HEK293 (cell line): ENCODE measurements around the gene STK32C.
A peak's percentile ranks its signal among the peaks of the same experiment; 100 is the strongest.

Source experiments
- CTCF ChIA-PET: fragments of 350-600 bp; formaldehyde crosslinking; extraction: SDS; loops from one replicate; lab custom pipeline; 2021; ENCODE audit warnings: antibody characterized with exemption; lab: Yijun Ruan, JAX
- POLR2A ChIA-PET: fragments of 300-600 bp; formaldehyde crosslinking; extraction: SDS; loops from one replicate; lab custom pipeline; 2020; ENCODE audit warnings: antibody characterized with exemption, inconsistent platforms; lab: Yijun Ruan, JAX
- H3K27ac ChIP-seq: fragments of 200-500 bp; sonication (Bioruptor generic); 2 replicates; pipeline ENCODE4 v1.5.1; 2014; ENCODE audit warnings: low read depth, low read length, control low read depth, inconsistent platforms; ENCODE audit errors: extremely low read depth
- H3K36me3 ChIP-seq, 2 experiments: fragments of 200-500 bp in 1 of 2; sonication (Bioruptor generic) in 1 of 2; 1 replicate in 1 of 2; 2 replicates in 1 of 2; pipeline ENCODE4 v1.5.1; 2014 to 2017; ENCODE audit warnings: inconsistent platforms in 2 of 2, low read length in 2 of 2; ENCODE audit not compliant: control insufficient read depth in 2 of 2, insufficient read depth in 1 of 2
- H3K4me1 ChIP-seq: fragments of 200-500 bp; sonication (Bioruptor generic); 2 replicates; pipeline ENCODE4 v1.5.1; 2014; ENCODE audit warnings: mild to moderate bottlenecking, low read length, inconsistent platforms; ENCODE audit not compliant: control insufficient read depth, insufficient read depth
- H3K4me3 ChIP-seq: 2 replicates; pipeline ENCODE4 v1.5.1; 2011; ENCODE audit warnings: low read depth, mild to moderate bottlenecking, control low read depth, low read length, moderate library complexity
- H3K9me3 ChIP-seq: fragments of 200-500 bp; sonication (Bioruptor generic); 2 replicates; pipeline ENCODE4 v1.5.1; 2014; ENCODE audit warnings: low read depth, low read length, inconsistent platforms; ENCODE audit not compliant: control insufficient read depth, insufficient read depth
- BCL11A ChIP-seq: fragments of 450-650 bp; formaldehyde crosslinking; IDR thresholded peaks from 2 replicates; pipeline ENCODE4 v1.5.1; 2016; ENCODE audit warnings: low read depth, missing biosample characterization, missing genetic modification characterization
- MZF1 ChIP-seq: fragments of 450-650 bp; formaldehyde crosslinking; IDR thresholded peaks from 2 replicates; pipeline ENCODE4 v1.5.1; 2017; ENCODE audit warnings: missing biosample characterization, missing genetic modification characterization, borderline replicate concordance
- REPIN1 ChIP-seq: fragments of 450-650 bp; formaldehyde crosslinking; IDR thresholded peaks from 2 replicates; pipeline ENCODE4 v1.5.1; 2017; ENCODE audit warnings: missing biosample characterization, missing genetic modification characterization, low read depth
- ZFHX2 ChIP-seq: fragments of 450-650 bp; formaldehyde crosslinking; conservative IDR thresholded peaks from 2 replicates; pipeline ENCODE4 v1.5.1; 2016; ENCODE audit warnings: missing biosample characterization, missing genetic modification characterization
- ZIC2 ChIP-seq: fragments of 450-650 bp; formaldehyde crosslinking; IDR thresholded peaks from 2 replicates; pipeline ENCODE4 v1.5.1; 2016; ENCODE audit warnings: missing biosample characterization, missing genetic modification characterization
- ZNF146 ChIP-seq: fragments of 450-650 bp; formaldehyde crosslinking; IDR thresholded peaks from 2 replicates; pipeline ENCODE4 v1.5.1; 2016; ENCODE audit warnings: missing biosample characterization, missing genetic modification characterization
- ZNF311 ChIP-seq: fragments of 450-650 bp; formaldehyde crosslinking; IDR thresholded peaks from 2 replicates; pipeline ENCODE4 v1.5.1; 2017; ENCODE audit warnings: missing biosample characterization, missing genetic modification characterization, borderline replicate concordance
- ZNF37A ChIP-seq: fragments of 450-650 bp; IDR thresholded peaks from 2 replicates; pipeline ENCODE4 v1.5.1; 2018; ENCODE audit warnings: missing biosample characterization, missing genetic modification characterization
- ZNF391 ChIP-seq: fragments of 450-650 bp; formaldehyde crosslinking; IDR thresholded peaks from 2 replicates; pipeline ENCODE4 v1.5.1; 2016; ENCODE audit warnings: low read depth, missing biosample characterization, missing genetic modification characterization, borderline replicate concordance
- ZNF530 ChIP-seq: fragments of 450-650 bp; formaldehyde crosslinking; IDR thresholded peaks from 2 replicates; pipeline ENCODE4 v1.5.1; 2016; ENCODE audit warnings: low read depth, missing biosample characterization, missing genetic modification characterization
- ZNF544 ChIP-seq: fragments of 450-650 bp; formaldehyde crosslinking; IDR thresholded peaks from 2 replicates; pipeline ENCODE4 v1.5.0; 2017; ENCODE audit warnings: missing biosample characterization, missing genetic modification characterization
- TF ChIP-seq, protein P1 (sequence below): fragments of 450-650 bp; formaldehyde crosslinking; IDR thresholded peaks from 2 replicates; pipeline ENCODE4 v1.5.1; 2016; ENCODE audit warnings: missing biosample characterization, missing genetic modification characterization, low read depth
- TF ChIP-seq, protein P2 (sequence below): fragments of 450-650 bp; formaldehyde crosslinking; IDR thresholded peaks from 2 replicates; pipeline ENCODE4 v1.5.1; 2016; ENCODE audit warnings: missing biosample characterization, missing genetic modification characterization
- TF ChIP-seq, protein P3 (sequence below): fragments of 450-650 bp; formaldehyde crosslinking; IDR thresholded peaks from 2 replicates; pipeline ENCODE4; 2016; ENCODE audit warnings: missing biosample characterization, missing genetic modification characterization
- TF ChIP-seq, protein P4 (sequence below): fragments of 450-650 bp; formaldehyde crosslinking; IDR thresholded peaks from 2 replicates; pipeline ENCODE4 v1.5.1; 2017; ENCODE audit warnings: missing biosample characterization, missing genetic modification characterization
- TF ChIP-seq, protein P5 (sequence below): fragments of 450-650 bp; formaldehyde crosslinking; IDR thresholded peaks from 2 replicates; pipeline ENCODE4 v1.5.1; 2017; ENCODE audit warnings: missing biosample characterization, mild to moderate bottlenecking, missing genetic modification characterization, moderate library complexity
- TF ChIP-seq, protein P6 (sequence below): fragments of 450-650 bp; formaldehyde crosslinking; IDR thresholded peaks from 2 replicates; pipeline ENCODE4 v1.5.1; 2016; ENCODE audit warnings: missing biosample characterization, missing genetic modification characterization

Gene STK32C

DNA sequence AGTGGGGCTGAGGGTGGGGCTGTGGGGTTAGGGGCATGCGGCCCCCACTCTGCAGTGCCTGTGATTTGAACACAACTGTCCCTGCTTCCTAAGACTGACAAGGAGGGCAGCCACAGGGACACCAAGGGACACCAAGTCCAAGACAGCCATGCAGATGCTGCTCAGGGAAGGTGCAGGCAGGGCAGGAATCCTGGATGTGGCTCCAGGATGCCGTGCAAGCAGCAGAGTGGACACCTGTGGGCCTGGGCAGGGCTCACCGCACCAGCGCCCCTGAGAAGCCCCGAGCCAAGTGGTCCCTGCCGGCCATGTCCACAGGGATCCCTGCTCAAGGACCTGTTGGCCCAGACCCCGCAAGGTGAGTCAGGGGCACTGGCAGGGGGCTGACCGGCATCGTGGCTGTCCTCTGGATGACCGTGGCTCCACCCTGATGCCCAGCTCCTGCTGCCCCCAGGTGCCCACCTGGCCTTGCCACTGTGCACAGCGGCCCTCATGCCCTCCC is 58.5 kb downstream of the STK32C start (continued):
- TF ChIP-seq, protein P1, sequence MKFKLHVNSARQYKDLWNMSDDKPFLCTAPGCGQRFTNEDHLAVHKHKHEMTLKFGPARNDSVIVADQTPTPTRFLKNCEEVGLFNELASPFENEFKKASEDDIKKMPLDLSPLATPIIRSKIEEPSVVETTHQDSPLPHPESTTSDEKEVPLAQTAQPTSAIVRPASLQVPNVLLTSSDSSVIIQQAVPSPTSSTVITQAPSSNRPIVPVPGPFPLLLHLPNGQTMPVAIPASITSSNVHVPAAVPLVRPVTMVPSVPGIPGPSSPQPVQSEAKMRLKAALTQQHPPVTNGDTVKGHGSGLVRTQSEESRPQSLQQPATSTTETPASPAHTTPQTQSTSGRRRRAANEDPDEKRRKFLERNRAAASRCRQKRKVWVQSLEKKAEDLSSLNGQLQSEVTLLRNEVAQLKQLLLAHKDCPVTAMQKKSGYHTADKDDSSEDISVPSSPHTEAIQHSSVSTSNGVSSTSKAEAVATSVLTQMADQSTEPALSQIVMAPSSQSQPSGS (tag by site-specific recombination), result no peak

DNA sequence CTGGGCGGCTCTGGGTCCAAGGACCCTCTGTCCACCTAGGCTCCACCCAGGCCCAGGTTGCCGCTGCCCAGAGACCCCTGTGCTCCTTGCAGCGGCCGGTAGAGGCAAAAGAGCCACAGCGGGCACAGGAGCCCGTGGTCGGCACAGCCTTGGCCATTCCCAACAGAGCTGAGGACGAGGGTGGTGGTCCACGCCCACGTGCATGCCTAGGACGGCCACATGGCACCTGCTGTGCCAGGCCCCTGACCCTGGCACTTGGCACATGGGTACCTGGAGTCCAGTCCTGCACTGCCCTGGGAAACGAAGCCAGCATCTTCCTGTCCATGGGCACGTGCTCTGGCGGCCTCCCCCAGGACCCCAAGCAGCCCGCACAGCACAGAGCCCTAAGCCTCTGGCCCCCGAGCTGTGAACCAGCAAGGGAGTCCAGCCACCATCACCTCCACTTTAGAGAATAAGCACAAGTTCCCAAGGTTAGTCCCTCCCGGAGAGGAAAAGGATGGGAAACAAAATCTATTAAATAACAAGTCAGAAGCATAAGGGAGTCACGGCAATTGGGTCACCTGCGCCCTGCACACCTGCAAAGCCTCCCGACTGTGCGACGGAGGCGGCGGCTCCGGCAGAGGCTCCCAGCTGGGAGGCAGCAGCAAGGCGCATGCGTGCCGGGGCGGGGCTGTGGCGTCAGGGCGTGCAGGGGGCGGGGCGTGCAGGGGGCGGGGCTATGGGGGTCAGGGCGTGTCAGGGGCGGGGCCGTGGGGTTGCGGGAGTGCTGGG is 59.1 kb downstream of the STK32C start:
- Histone ChIP-seq H3K9me3 (no peaks in the 10 kb centered on the region), H3K4me3 (no peak overlapping the region), H3K27ac (no peak overlapping the region), H3K36me3 (no peaks in the 10 kb centered on the region), H3K4me1 (no peaks in the 10 kb centered on the region)
- CTCF ChIA-PET, result no interaction called here
- TF ChIP-seq BCL11A (0 out of 2 replicates have a peak, but pooled peaks have one; percentile 19), ZNF311 (tag by site-specific recombination) (no peak), ZNF391 (tag by site-specific recombination) (no peak), ZNF146 (no peak), MZF1 (no peak), ZNF530 (no peak), REPIN1 (tag by site-specific recombination) (no peak), ZFHX2 (tag by site-specific recombination) (0 out of 2 replicates have a peak, but pooled peaks have one; percentile 9), ZNF37A (tag by site-specific recombination) (no peak), ZIC2 (tag by site-specific recombination) (peak; percentile 31; the same call in 1 of the 2 replicates), ZNF544 (tag by site-specific recombination) (no peak)
- TF ChIP-seq, protein P2, sequence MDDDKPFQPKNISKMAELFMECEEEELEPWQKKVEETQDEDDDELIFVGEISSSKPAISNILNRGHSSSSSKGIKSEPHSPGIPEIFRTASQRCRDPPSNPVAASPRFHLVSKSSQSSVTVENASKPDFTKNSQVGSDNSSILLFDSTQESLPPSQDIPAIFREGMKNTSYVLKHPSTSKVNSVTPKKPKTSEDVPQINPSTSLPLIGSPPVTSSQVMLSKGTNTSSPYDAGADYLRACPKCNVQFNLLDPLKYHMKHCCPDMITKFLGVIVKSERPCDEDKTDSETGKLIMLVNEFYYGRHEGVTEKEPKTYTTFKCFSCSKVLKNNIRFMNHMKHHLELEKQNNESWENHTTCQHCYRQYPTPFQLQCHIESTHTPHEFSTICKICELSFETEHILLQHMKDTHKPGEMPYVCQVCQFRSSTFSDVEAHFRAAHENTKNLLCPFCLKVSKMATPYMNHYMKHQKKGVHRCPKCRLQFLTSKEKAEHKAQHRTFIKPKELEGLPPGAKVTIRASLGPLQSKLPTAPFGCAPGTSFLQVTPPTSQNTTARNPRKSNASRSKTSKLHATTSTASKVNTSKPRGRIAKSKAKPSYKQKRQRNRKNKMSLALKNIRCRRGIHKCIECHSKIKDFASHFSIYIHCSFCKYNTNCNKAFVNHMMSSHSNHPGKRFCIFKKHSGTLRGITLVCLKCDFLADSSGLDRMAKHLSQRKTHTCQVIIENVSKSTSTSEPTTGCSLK (tag by site-specific recombination), result no peak
- TF ChIP-seq, protein P3, sequence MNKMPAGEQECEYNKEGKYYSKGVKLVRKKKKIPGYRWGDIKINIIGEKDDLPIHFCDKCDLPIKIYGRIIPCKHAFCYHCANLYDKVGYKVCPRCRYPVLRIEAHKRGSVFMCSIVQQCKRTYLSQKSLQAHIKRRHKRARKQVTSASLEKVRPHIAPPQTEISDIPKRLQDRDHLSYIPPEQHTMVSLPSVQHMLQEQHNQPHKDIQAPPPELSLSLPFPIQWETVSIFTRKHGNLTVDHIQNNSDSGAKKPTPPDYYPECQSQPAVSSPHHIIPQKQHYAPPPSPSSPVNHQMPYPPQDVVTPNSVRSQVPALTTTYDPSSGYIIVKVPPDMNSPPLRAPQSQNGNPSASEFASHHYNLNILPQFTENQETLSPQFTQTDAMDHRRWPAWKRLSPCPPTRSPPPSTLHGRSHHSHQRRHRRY (tag by site-specific recombination), result no peak
- TF ChIP-seq, protein P4, sequence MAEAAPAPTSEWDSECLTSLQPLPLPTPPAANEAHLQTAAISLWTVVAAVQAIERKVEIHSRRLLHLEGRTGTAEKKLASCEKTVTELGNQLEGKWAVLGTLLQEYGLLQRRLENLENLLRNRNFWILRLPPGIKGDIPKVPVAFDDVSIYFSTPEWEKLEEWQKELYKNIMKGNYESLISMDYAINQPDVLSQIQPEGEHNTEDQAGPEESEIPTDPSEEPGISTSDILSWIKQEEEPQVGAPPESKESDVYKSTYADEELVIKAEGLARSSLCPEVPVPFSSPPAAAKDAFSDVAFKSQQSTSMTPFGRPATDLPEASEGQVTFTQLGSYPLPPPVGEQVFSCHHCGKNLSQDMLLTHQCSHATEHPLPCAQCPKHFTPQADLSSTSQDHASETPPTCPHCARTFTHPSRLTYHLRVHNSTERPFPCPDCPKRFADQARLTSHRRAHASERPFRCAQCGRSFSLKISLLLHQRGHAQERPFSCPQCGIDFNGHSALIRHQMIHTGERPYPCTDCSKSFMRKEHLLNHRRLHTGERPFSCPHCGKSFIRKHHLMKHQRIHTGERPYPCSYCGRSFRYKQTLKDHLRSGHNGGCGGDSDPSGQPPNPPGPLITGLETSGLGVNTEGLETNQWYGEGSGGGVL (tag by site-specific recombination), result no peak
- TF ChIP-seq, protein P5, sequence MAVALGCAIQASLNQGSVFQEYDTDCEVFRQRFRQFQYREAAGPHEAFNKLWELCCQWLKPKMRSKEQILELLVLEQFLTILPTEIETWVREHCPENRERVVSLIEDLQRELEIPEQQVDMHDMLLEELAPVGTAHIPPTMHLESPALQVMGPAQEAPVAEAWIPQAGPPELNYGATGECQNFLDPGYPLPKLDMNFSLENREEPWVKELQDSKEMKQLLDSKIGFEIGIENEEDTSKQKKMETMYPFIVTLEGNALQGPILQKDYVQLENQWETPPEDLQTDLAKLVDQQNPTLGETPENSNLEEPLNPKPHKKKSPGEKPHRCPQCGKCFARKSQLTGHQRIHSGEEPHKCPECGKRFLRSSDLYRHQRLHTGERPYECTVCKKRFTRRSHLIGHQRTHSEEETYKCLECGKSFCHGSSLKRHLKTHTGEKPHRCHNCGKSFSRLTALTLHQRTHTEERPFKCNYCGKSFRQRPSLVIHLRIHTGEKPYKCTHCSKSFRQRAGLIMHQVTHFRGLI (tag by site-specific recombination), result no peak
- TF ChIP-seq, protein P6, sequence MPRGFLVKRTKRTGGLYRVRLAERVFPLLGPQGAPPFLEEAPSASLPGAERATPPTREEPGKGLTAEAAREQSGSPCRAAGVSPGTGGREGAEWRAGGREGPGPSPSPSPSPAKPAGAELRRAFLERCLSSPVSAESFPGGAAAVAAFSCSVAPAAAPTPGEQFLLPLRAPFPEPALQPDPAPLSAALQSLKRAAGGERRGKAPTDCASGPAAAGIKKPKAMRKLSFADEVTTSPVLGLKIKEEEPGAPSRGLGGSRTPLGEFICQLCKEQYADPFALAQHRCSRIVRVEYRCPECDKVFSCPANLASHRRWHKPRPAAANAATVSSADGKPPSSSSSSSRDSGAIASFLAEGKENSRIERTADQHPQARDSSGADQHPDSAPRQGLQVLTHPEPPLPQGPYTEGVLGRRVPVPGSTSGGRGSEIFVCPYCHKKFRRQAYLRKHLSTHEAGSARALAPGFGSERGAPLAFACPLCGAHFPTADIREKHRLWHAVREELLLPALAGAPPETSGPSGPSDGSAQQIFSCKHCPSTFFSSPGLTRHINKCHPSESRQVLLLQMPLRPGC (tag by site-specific recombination), result no peak
- POLR2A ChIA-PET, result no interaction called here
